BE2C (cell line): ENCODE results near the gene COX4I1.

Experiments
- DNase-seq: peaks from one replicate; pipeline ENCODE4 v3.0.0-alpha.2; 2020
- H3K27me3 ChIP-seq: fragments of 250-450 bp; sonication (Bioruptor Pico); 2 replicates; pipeline ENCODE4 v1.5.1; 2020; ENCODE audit warnings: mild to moderate bottlenecking
- H3K36me3 ChIP-seq: fragments of 250-450 bp; sonication (Bioruptor Pico); 2 replicates; pipeline ENCODE4 v1.5.1; 2020; ENCODE audit warnings: mild to moderate bottlenecking
- H3K4me1 ChIP-seq: fragments of 250-450 bp; sonication (Bioruptor Pico); 2 replicates; pipeline ENCODE4 v1.5.1; 2020
- H3K4me3 ChIP-seq: 2 replicates; pipeline ENCODE4 v1.5.1; 2011; ENCODE audit warnings: low read depth, low read length
- H3K9me3 ChIP-seq: fragments of 250-450 bp; sonication (Bioruptor Pico); 2 replicates; pipeline ENCODE4 v1.5.1; 2020
- TF ChIP-seq, protein P1 (sequence below): IDR thresholded peaks from 2 replicates; pipeline ENCODE4 v1.5.1; 2012; ENCODE audit warnings: mild to moderate bottlenecking, low read depth, low read length

The COX4I1 gene

DNA sequence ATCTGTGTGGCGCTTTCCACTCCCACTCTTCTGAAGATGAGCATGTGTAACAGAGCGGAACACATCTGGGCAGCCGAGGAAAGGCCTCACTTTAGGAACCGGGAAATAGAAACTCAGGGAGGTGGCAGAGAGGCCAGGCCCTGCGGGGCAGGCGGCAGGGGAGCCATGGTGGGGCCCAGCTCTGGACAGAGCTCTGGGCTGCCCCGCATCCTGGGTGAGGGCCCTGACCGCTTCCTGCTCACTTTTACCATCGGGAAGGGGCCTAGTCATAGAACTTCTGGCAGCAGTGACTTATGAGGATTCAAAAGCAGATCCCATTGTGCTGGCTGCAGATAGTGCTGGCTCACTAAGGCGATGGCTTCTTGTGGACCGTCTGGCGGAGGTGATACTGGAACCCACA lies 22.6 kb downstream of the COX4I1 start:
- Histone ChIP-seq H3K9me3 (no peaks in the 10 kb centered on the region), H3K27me3 (peaks cover 43% of the 10 kb centered on the region), H3K36me3 (no peaks in the 10 kb centered on the region), H3K4me1 (peaks cover 3% of the 10 kb centered on the region; the same call in 1 of the 2 replicates), H3K4me3 (no peak overlapping the region)
- DNase-seq = no peak
- TF ChIP-seq, protein P1, sequence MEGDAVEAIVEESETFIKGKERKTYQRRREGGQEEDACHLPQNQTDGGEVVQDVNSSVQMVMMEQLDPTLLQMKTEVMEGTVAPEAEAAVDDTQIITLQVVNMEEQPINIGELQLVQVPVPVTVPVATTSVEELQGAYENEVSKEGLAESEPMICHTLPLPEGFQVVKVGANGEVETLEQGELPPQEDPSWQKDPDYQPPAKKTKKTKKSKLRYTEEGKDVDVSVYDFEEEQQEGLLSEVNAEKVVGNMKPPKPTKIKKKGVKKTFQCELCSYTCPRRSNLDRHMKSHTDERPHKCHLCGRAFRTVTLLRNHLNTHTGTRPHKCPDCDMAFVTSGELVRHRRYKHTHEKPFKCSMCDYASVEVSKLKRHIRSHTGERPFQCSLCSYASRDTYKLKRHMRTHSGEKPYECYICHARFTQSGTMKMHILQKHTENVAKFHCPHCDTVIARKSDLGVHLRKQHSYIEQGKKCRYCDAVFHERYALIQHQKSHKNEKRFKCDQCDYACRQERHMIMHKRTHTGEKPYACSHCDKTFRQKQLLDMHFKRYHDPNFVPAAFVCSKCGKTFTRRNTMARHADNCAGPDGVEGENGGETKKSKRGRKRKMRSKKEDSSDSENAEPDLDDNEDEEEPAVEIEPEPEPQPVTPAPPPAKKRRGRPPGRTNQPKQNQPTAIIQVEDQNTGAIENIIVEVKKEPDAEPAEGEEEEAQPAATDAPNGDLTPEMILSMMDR = no peak

- Histone ChIP-seq H3K4me1 (peaks cover 3% of the 10 kb centered on the region; the same call in 1 of the 2 replicates), H3K27me3 (peaks cover 55% of the 10 kb centered on the region), H3K36me3 (no peaks in the 10 kb centered on the region), H3K4me3 (no peak overlapping the region), H3K9me3 (no peaks in the 10 kb centered on the region)
- no peak for DNase-seq
- TF ChIP-seq, protein P1 = no peak
Observed at GRCh38 chr16:85823328-85823920, 23.9 kb downstream of the COX4I1 start.

DNA sequence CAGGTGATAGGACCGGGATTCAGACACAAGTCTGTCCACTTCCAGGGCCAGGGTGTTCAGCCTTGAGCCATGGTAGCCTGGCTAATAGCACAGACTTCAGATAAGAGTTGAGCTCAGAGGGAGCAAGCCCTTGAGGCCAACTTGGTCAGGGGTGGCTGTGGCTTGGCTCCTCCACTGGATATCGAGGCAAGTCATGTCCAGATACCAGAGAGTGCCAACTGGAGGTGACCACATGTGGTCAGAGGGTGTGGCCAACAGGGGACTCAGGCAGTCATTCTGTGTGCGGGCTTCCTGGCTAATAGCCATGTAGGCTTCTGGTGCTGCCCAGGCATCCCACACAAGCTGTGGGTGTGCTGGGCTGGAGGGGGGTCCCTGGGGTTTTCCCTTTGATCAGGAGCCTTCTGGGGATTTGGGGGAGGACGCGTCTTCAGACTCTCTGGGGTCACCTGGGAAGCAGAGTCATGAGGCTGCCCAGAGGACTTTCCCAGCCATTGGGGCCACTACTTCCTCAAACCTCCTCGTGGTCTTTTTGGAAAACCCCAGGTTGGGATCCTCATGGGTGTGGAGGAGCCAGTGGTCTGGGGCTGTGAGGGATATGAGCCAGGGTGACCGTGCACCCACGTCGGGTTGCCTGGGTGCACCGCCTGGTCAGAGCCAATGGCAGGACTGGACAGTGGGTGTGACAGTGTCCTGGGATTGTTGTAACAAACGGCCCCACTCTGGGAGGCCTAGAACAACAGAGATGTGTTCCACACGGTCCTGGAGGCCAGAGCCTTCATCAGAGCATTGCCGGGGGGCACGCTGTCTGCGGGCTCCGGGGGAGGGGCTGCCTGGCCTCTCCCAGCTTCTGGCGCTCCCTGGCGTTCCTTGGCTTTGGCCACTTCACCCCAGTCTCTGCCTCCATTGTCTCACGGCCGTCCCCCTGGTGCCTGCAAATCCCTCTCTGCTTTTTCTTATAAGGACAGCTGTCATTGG lies 25.0 kb downstream of the COX4I1 start:
- Histone ChIP-seq H3K4me3 (no peak overlapping the region), H3K4me1 (peaks cover 3% of the 10 kb centered on the region; the same call in 1 of the 2 replicates), H3K36me3 (no peaks in the 10 kb centered on the region), H3K9me3 (no peaks in the 10 kb centered on the region), H3K27me3 (peaks cover 55% of the 10 kb centered on the region)
- DNase-seq = no peak
- TF ChIP-seq, protein P1 = no peak

DNA sequence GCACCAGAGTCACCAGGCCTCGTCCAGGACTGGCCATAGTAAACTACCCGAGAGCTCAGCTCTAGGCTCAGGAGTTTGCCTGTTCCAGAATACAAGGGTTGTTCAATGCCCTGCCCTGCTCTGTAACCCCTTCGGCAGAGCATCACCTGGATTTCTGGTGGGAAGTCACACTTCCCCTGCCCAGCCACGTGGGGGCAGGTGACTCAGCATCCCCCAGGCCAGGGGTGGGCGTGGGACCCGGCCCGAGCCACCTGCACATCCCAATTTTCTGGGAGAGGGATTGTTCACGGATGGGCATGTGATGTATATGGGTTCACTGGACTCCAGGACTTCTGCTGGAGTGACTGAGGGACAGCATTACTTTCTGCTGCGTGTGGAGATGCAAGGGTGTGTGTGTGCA lies 25.8 kb downstream of the COX4I1 start:
- TF ChIP-seq, protein P1 = no peak
- Histone ChIP-seq H3K4me3 (no peak overlapping the region), H3K9me3 (no peaks in the 10 kb centered on the region), H3K27me3 (peaks cover 55% of the 10 kb centered on the region), H3K4me1 (peaks cover 3% of the 10 kb centered on the region; the same call in 1 of the 2 replicates), H3K36me3 (no peaks in the 10 kb centered on the region)
- DNase-seq = no peak

DNA sequence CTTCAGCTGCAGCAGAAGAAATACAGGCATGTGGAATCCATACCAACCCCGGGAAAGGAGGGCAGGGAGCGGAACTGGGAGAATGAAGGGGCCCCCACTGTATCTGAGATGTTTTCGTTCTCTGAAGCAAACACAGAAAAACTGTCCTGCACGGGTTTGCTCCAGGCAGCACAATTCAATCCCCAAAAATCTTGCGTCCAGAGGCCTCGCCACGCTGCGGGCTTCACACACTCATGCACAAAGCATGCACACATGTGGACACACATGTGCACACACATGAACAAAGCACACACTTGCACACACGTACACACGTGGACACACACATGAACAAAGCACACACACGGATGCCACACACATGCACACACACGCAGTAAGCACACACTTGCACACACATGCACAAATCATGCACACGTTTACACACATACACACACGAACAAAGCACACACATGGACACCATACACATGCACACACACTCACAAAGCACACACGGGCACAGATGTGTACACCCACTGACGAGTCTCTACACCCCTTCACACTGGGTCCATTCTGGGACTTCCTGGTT lies 27.3 kb downstream of the COX4I1 start:
- no peaks in the 10 kb centered on the region for H3K9me3 ChIP-seq
- no peaks in the 10 kb centered on the region for H3K36me3 ChIP-seq
- peaks cover under 1% of the 10 kb centered on the region; the same call in 1 of the 2 replicates for H3K4me1 ChIP-seq
- H3K27me3 ChIP-seq = peaks cover 54% of the 10 kb centered on the region
- TF ChIP-seq, protein P1 = no peak
- H3K4me3 ChIP-seq = no peak overlapping the region
- no peak for DNase-seq

- Histone ChIP-seq H3K4me3 (no peak overlapping the region), H3K27me3 (peaks cover 54% of the 10 kb centered on the region), H3K9me3 (no peaks in the 10 kb centered on the region), H3K36me3 (no peaks in the 10 kb centered on the region), H3K4me1 (no peaks in the 10 kb centered on the region)
- no peak for DNase-seq
- TF ChIP-seq, protein P1 = no peak
Observed at GRCh38 chr16:85828166-85828565, 28.7 kb downstream of the COX4I1 start.
